Brain microvascular endothelial cell (primary cell): ENCODE results near the gene CSMD2.

Experiments
- DNase-seq: peaks from one replicate; pipeline ENCODE4 v3.0.0-alpha.2; 2020
- H3K27ac ChIP-seq: fragments of 250-450 bp; sonication (Bioruptor Pico); 2 replicates; pipeline ENCODE4 v1.5.1; 2020; ENCODE audit warnings: mild to moderate bottlenecking, moderate library complexity
- H3K27me3 ChIP-seq: fragments of 250-450 bp; sonication (Bioruptor Pico); replicated peaks from 2 replicates; pipeline ENCODE4 v1.5.1; 2020; ENCODE audit warnings: mild to moderate bottlenecking
- H3K36me3 ChIP-seq: fragments of 250-450 bp; sonication (Bioruptor Pico); replicated peaks from 2 replicates; pipeline ENCODE4 v1.5.1; 2020; ENCODE audit warnings: mild to moderate bottlenecking
- H3K4me3 ChIP-seq: 2 replicates; pipeline ENCODE4 v1.5.1; 2011; ENCODE audit warnings: low read depth, mild to moderate bottlenecking, control low read depth, low read length, moderate library complexity
- in situ Hi-C: cut with HindIII; loops from 2 replicates; pipeline ENCODE4 v1.10.0; 2017; ENCODE audit warnings: low sequenced_read_pairs, low pct_ligation_motif_present
- TF ChIP-seq, protein P1 (sequence below): IDR thresholded peaks from 2 replicates; pipeline ENCODE4 v1.5.1; 2011; ENCODE audit warnings: low read depth, mild to moderate bottlenecking, moderate library complexity, low read length, control low read depth, inconsistent platforms; ENCODE audit errors: missing control alignments

CSMD2 gene

GRCh38 chr1:33660244-33660643, 504.8 kb downstream of the CSMD2 start:
- in situ Hi-C loops = no loop called here
- no peak for DNase-seq
- Histone ChIP-seq H3K4me3 (no peak overlapping the region), H3K27ac (no peak overlapping the region), H3K36me3 (no peaks in the 10 kb centered on the region), H3K27me3 (no peaks in the 10 kb centered on the region)
- TF ChIP-seq, protein P1, sequence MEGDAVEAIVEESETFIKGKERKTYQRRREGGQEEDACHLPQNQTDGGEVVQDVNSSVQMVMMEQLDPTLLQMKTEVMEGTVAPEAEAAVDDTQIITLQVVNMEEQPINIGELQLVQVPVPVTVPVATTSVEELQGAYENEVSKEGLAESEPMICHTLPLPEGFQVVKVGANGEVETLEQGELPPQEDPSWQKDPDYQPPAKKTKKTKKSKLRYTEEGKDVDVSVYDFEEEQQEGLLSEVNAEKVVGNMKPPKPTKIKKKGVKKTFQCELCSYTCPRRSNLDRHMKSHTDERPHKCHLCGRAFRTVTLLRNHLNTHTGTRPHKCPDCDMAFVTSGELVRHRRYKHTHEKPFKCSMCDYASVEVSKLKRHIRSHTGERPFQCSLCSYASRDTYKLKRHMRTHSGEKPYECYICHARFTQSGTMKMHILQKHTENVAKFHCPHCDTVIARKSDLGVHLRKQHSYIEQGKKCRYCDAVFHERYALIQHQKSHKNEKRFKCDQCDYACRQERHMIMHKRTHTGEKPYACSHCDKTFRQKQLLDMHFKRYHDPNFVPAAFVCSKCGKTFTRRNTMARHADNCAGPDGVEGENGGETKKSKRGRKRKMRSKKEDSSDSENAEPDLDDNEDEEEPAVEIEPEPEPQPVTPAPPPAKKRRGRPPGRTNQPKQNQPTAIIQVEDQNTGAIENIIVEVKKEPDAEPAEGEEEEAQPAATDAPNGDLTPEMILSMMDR = no peak

- in situ Hi-C loops = no loop called here
These were observed 505.4 kb downstream of the CSMD2 start for GRCh38 chr1:33659641-33660040.

DNA sequence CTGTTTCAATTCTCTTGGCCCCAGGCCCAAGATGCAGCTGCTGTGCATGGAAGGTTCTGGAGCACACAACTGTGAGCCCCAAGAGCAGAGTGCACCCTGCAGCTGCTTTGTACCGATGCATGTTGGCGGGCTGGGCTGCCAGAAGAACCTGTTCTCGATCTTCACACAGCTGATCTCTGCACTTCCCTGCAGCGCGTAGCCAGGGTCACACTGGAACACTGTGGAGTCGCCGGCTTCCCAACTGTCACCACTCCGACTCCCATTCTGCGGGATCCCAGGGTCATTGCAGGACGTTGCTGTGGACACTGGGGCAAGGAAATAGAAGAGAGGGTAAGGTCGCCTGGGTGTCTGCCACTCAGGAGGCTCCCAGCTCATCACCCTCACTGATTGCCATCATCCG, 507.2 kb downstream of the CSMD2 start:
- H3K4me3 ChIP-seq = no peak overlapping the region
- in situ Hi-C loops = no loop called here
- H3K27ac ChIP-seq = no peak overlapping the region
- TF ChIP-seq, protein P1 = no peak
- H3K36me3 ChIP-seq = no peaks in the 10 kb centered on the region
- no peaks in the 10 kb centered on the region for H3K27me3 ChIP-seq
- DNase-seq = no peak

More at GRCh38 chr1:33659641-33660040, 505.4 kb downstream of the CSMD2 start:
- Histone ChIP-seq H3K36me3 (no peaks in the 10 kb centered on the region), H3K4me3 (no peak overlapping the region), H3K27ac (no peak overlapping the region), H3K27me3 (no peaks in the 10 kb centered on the region)
- no peak for DNase-seq
- TF ChIP-seq, protein P1 = no peak

- H3K36me3 ChIP-seq = no peaks in the 10 kb centered on the region
- in situ Hi-C loops = no loop called here
These were observed 508.5 kb downstream of the CSMD2 start for GRCh38 chr1:33656467-33657005.

DNA sequence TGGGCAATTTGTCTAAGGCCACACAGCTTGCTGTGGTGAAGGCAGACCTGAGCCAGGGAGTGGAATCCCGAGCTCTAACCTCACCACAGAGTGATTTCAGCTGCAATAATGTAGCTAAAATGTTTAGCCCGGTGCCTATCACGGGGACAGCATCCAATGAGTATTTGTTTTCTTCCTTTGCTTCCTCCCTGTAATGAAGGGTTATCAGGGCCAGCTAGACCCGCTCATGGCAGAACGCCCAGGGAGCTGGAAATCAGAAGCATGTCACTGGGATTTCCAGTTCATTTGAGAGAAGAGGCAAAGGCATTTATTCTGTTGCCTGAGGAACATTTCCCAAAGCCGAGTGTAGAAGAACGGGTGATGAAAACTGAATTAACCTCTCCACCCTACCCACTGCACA, 509.5 kb downstream of the CSMD2 start:
- Histone ChIP-seq H3K27me3 (no peaks in the 10 kb centered on the region), H3K27ac (no peak overlapping the region), H3K4me3 (no peak overlapping the region), H3K36me3 (no peaks in the 10 kb centered on the region)
- TF ChIP-seq, protein P1 = no peak
- DNase-seq = no peak
- in situ Hi-C loops = no loop called here

More at GRCh38 chr1:33656467-33657005, 508.5 kb downstream of the CSMD2 start:
- TF ChIP-seq, protein P1 = no peak
- no peak for DNase-seq
- Histone ChIP-seq H3K27me3 (no peaks in the 10 kb centered on the region), H3K27ac (no peak overlapping the region), H3K4me3 (no peak overlapping the region)

- DNase-seq = no peak
- Histone ChIP-seq H3K4me3 (no peak overlapping the region), H3K27me3 (no peaks in the 10 kb centered on the region), H3K27ac (no peak overlapping the region), H3K36me3 (no peaks in the 10 kb centered on the region)
- TF ChIP-seq, protein P1 = peak; percentile 45
- in situ Hi-C loops = no loop called here
These were observed 510.7 kb downstream of the CSMD2 start for GRCh38 chr1:33654267-33654834.
